ENCODE results near the gene AQP11.

DNA sequence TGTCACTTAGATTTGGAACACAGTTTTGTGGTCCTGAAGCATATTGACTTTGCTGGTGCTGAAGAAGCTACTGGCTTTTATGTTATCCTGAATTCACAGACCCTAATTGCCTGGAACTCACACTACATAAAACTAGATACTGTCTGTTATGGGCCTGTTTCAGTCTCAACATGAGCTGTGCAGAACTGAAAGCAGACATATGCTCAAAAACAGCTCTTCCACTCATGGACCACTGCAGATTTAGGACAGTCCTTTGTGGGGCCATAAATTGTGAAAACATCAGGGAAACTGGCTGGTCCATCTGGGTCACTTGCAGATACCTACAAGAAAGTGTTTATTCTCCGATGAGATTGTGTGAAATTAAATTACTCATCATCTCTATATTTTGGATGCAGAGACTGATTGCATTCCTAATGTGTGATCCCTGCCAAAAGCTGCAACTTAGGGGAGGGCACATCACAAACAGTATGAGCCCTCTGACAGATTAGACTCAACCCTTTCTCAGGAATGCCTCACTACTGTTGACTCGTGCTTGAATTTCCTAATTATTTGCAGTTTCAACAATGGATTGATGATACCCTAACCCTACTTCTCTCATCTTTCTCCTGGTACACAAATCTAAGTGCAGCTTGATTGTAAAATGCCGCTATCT is 58.0 kb downstream of the AQP11 start:
- TF ChIP-seq, protein P1, sequence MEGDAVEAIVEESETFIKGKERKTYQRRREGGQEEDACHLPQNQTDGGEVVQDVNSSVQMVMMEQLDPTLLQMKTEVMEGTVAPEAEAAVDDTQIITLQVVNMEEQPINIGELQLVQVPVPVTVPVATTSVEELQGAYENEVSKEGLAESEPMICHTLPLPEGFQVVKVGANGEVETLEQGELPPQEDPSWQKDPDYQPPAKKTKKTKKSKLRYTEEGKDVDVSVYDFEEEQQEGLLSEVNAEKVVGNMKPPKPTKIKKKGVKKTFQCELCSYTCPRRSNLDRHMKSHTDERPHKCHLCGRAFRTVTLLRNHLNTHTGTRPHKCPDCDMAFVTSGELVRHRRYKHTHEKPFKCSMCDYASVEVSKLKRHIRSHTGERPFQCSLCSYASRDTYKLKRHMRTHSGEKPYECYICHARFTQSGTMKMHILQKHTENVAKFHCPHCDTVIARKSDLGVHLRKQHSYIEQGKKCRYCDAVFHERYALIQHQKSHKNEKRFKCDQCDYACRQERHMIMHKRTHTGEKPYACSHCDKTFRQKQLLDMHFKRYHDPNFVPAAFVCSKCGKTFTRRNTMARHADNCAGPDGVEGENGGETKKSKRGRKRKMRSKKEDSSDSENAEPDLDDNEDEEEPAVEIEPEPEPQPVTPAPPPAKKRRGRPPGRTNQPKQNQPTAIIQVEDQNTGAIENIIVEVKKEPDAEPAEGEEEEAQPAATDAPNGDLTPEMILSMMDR (IDR thresholded peaks at IDR 0.05; ENCODE audit: extremely low read depth in 1 of 2, insufficient read depth in 1 of 2, low read depth in 1 of 2, low read length in 2 of 2) = no peak
- TF ChIP-seq POLR2AphosphoS5 (IDR thresholded peaks at IDR 0.05; ENCODE audit: insufficient read depth, low read depth, low read length) = no peak
- TF ChIP-seq POLR2A (IDR thresholded peaks at IDR 0.05; ENCODE audit: low read depth, low read length) = no peak
- TF ChIP-seq JUN (IDR thresholded peaks at IDR 0.05; ENCODE audit: borderline replicate concordance, insufficient read depth, insufficient read length, low read depth) = no peak
- TF ChIP-seq EZH2 (IDR thresholded peaks at IDR 0.05; ENCODE audit: borderline replicate concordance, low read depth, low read length, severe bottlenecking) = no peak
- TF ChIP-seq FOS (IDR thresholded peaks at IDR 0.05; ENCODE audit: borderline replicate concordance, insufficient read depth, low read length) = no peak
- TF ChIP-seq, protein P2, sequence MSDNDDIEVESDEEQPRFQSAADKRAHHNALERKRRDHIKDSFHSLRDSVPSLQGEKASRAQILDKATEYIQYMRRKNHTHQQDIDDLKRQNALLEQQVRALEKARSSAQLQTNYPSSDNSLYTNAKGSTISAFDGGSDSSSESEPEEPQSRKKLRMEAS (IDR thresholded peaks at IDR 0.05; ENCODE audit: insufficient read depth, insufficient read length) = no peak

Data from endothelial cell of umbilical vein (primary cell).